Left lung (tissue), 10 donors: Measurements from ENCODE around the gene SLC66A1. TPM values are rescaled to one million over a fixed set of nuclear protein-coding genes. Genes with fewer than 3 reads are reported as not detected.

Experiments used
- ATAC-seq: fragments of 200-7000 bp; cut with Tn5 transposase; one replicate; pipeline ENCODE4 v1.9.1; 2020; ENCODE audit warnings: moderate library complexity
- DNase-seq, 4 donors: peaks; one replicate each; pipeline ENCODE4 v3.0.0-alpha.2; 2013 to 2020
- H3K27ac ChIP-seq, 2 donors: fragments of 200-600 bp; sonication (generic) in 1 of 2; one replicate each; pipeline versions ENCODE4 v1.5.0 to v1.8.0; 2020 to 2021
- H3K27me3 ChIP-seq, 2 donors: fragments of 200-600 bp; sonication (generic) in 1 of 2; one replicate each; pipeline versions ENCODE4 v1.5.0 to v1.8.0; 2020 to 2021
- H3K36me3 ChIP-seq, 2 donors: fragments of 200-600 bp; sonication (generic) in 1 of 2; one replicate each; pipeline versions ENCODE4 v1.5.0 to v1.8.0; 2020 to 2021
- H3K4me1 ChIP-seq, 2 donors: fragments of 200-600 bp; one replicate each; pipeline ENCODE4 v1.8.0; 2021
- H3K4me3 ChIP-seq, 2 donors: fragments of 200-600 bp; sonication (generic) in 1 of 2; one replicate each; pipeline versions ENCODE4 v1.5.0 to v1.8.0; 2020 to 2021; ENCODE audit warnings: mild to moderate bottlenecking in 1 of 2
- H3K9me3 ChIP-seq, 2 donors: fragments of 200-600 bp; sonication (generic) in 1 of 2; one replicate each; pipeline versions ENCODE4 v1.5.0 to v1.8.0; 2020 to 2021
- intact Hi-C, 2 donors: fragments of 100-400 bp; cut with DNase I; formaldehyde crosslinking; loops; one replicate each; pipeline versions ENCODE4 v1.11.2 to v1.14.2; 2022
- polyA plus RNA-seq, 6 donors: library from polyadenylated mRNA; unstranded; fragments of 120-200 nt; gene quantifications; one replicate each; pipeline ENCODE4 v1.2.1, GENCODE V29; 2013; ENCODE audit not compliant: insufficient read length in 6 of 6
- total RNA-seq, 2 donors: library from RNA; stranded (reverse); fragmentation: NEBNext Ultra II Directional; extraction: Animal tissue kit (Norgen Biotek cat#: 25700); gene quantifications; one replicate each; pipeline ENCODE4 v1.2.1, GENCODE V29; 2021
- TF ChIP-seq, protein P1 (sequence below), 2 donors: fragments of 200-600 bp; sonication (generic) in 1 of 2; IDR thresholded peaks; one replicate each; pipeline versions ENCODE4 v1.5.0 to v1.8.0; 2021; ENCODE audit warnings: antibody characterized with exemption in 2 of 2
- donor health status: DM: no; HTN: yes; CAD: no.
- donor health status: DM: no; HTN: no; CAD: no.

Gene SLC66A1
- total and polyA plus RNA-seq, 8 donors: 7.9 to 21.1 (median 10.2) TPM

DNA sequence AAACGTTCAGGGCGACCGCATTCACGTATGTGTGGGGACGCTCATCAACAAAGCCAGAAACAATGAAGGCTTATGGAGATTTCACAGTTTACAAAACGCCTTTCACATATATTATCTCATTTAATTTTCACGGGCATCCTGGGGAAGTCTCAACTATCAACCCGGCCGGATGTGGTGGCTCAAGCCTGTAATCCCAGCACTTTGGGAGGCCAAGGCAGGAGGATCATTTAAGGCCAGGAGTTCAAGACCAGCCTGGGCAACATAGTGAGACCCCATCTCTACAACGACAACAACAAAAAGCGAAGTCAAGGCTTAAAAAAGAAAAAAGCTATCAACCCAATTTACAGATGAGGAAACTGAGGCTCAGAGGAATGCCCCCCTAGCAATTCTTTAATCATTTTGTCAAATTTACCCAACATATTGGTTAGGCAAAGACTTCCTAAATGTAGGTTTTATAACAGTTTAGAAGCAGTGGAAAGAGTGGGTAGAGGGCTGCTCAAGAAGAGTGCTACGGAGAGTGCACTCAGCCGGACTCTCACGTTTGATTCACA, 28.3 kb downstream of the SLC66A1 start:
- intact Hi-C loops: loop anchor here in 1 of 2 donors (10.0 kb wide), 1 partner anchor 314 kb away; no protein-coding TSS in a partner anchor
- TF ChIP-seq, protein P1, sequence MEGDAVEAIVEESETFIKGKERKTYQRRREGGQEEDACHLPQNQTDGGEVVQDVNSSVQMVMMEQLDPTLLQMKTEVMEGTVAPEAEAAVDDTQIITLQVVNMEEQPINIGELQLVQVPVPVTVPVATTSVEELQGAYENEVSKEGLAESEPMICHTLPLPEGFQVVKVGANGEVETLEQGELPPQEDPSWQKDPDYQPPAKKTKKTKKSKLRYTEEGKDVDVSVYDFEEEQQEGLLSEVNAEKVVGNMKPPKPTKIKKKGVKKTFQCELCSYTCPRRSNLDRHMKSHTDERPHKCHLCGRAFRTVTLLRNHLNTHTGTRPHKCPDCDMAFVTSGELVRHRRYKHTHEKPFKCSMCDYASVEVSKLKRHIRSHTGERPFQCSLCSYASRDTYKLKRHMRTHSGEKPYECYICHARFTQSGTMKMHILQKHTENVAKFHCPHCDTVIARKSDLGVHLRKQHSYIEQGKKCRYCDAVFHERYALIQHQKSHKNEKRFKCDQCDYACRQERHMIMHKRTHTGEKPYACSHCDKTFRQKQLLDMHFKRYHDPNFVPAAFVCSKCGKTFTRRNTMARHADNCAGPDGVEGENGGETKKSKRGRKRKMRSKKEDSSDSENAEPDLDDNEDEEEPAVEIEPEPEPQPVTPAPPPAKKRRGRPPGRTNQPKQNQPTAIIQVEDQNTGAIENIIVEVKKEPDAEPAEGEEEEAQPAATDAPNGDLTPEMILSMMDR (IDR thresholded peaks at IDR 0.05): no peak
- Histone ChIP-seq H3K4me3 (no peak overlapping the region), H3K9me3 (no peaks in the 10 kb centered on the region), H3K27ac (no peak overlapping the region), H3K36me3 (peaks cover 0 to 84% of the 10 kb centered on the region in 2 donors), H3K4me1 (no peaks in the 10 kb centered on the region), H3K27me3 (no peaks in the 10 kb centered on the region)
- DNase-seq: peak in 1 of 4 donors; percentile 24
- ATAC-seq: no peak

DNA sequence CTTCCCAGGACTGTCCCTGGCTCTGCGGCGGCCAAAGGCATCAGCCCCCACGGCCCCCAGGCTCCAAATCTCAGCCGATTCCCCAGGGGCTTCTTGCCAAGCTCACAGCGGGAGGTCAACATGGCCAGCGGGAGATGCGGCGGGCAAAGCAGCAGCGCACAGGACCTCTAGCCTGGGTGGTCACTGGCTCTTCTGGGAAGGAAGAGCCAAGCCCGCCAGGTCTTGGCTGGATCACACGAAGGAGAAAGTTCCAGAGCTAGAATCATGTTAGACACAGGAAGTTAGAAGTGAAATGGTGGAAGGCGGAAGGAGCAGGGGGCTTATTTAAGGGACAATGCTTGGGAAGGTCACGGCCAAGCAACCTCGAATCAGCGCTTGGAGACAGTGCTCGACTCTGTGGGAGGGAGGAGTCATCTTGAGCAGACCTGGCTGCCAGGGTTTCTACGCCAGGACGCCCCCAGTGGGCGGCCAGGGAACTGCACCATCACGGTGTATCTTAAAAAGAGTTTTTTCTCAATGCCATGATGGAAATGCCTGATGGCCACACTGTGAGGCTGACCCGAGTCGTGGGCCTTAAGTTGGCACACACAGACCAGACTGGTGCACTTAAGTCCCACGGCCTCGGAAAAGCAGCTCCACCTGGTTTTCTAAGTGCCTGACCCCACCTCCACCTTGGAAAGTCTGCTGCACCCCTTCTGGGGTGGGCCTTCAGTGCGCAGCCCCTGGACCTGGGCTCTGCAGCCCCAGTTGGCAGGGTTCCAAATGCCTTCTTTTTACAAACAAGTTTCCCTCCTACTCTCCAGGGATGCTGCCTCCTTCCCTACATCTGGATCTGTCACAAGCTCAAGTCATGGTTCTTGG, 29.3 kb downstream of the SLC66A1 start:
- peak; percentile 75 for ATAC-seq
- Histone ChIP-seq H3K36me3 (peaks cover 0 to 88% of the 10 kb centered on the region in 2 donors), H3K4me1 (peaks cover 0 to 1% of the 10 kb centered on the region in 2 donors), H3K27me3 (no peaks in the 10 kb centered on the region), H3K9me3 (no peaks in the 10 kb centered on the region), H3K27ac (no peak overlapping the region), H3K4me3 (no peak overlapping the region)
- intact Hi-C loops: loop anchor here in 1 of 2 donors (10.0 kb wide), 1 partner anchor 313 kb away; no protein-coding TSS in a partner anchor
- TF ChIP-seq, protein P1 (IDR thresholded peaks at IDR 0.05): peak; percentile 80 to 82
- DNase-seq: peak in 3 of 4 donors; percentile 48 to 64 (median 50)

DNA sequence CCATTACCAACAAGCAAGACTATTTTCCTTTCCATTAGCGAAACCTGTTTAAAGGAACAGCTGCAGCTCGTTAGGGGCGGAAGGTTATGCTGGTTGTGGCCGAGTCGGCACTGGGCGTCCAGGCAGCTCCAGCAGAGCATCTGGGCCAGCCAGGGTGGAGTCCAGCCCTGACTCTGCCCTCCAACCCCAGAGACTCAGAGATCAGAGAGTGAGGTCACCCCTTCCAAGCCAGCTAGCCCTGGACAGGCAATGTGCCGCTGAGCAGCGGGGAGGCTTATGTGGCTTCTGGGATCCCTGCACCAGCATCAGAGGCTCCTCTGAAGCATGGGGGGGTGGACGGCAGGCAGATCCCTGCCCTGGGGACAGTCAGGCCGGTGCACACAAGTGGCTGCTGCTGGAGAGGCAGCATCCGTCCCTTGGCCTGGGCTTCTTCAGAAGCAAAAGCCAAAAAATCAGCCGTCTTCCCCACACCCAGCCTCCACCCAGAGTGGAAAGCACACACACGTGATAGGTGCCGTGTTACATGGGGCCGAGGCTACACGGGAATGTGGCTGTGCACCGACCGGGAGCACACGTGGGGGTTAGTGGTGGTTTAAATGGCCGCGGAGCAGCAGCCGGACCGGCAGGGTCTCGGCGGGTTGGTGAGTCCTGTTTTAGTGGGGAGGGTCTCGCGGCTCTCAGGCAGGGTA, 30.1 kb downstream of the SLC66A1 start:
- Histone ChIP-seq H3K27ac (no peak overlapping the region), H3K4me1 (peaks cover 0 to 9% of the 10 kb centered on the region in 2 donors), H3K4me3 (no peak overlapping the region), H3K27me3 (no peaks in the 10 kb centered on the region), H3K36me3 (peaks cover 0 to 87% of the 10 kb centered on the region in 2 donors), H3K9me3 (no peaks in the 10 kb centered on the region)
- DNase-seq (no peak), ATAC-seq (no peak)
- intact Hi-C loops: loop anchor here in 1 of 2 donors (10.0 kb wide), 1 partner anchor 313 kb away; no protein-coding TSS in a partner anchor
- TF ChIP-seq, protein P1 (IDR thresholded peaks at IDR 0.05): no peak

DNA sequence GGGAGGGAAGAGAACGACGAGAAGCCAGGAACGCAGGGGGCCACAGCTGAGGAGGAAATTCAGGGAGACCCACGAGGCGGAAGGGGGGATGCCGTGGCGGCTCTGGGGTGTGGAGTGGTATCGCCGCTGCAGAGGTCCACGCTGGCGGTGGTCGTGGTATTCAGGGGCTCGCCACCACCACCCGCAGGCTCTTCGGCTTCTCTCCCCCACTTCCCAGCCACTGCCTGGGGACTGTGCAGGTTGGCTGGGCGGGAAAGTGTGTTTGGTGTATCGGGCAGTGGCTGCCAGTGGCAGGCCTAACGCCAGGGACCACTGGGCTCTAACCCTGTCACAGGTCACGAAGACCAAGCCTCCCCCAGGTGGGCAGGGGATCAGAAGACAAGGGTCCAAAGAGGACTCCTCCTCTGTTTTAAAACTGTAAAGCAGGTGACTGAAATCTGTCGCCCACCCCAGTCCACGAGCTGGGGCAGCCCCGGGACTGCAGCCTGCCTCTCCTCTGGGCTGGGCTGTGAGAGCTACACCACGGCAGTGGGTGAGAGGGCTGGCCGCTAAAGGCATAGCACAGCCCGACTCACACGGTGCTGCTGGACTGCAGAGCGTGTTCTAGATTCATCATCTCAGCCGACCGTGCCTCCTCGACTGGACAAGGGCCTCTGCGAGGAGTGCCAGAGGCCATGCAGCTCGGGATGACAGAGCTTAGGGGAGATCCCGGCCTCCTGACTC, 30.9 kb downstream of the SLC66A1 start:
- Histone ChIP-seq H3K27ac (no peak overlapping the region), H3K27me3 (no peaks in the 10 kb centered on the region), H3K4me1 (peaks cover 0 to 18% of the 10 kb centered on the region in 2 donors), H3K4me3 (no peak overlapping the region), H3K36me3 (peaks cover 0 to 79% of the 10 kb centered on the region in 2 donors), H3K9me3 (no peaks in the 10 kb centered on the region)
- intact Hi-C loops: loop anchor here in 1 of 2 donors (10.0 kb wide), 1 partner anchor 312 kb away; no protein-coding TSS in a partner anchor
- DNase-seq: no peak
- TF ChIP-seq, protein P1 (IDR thresholded peaks at IDR 0.05): no peak
- ATAC-seq: no peak
